ENCODE results near the gene RIPK4.

DNA sequence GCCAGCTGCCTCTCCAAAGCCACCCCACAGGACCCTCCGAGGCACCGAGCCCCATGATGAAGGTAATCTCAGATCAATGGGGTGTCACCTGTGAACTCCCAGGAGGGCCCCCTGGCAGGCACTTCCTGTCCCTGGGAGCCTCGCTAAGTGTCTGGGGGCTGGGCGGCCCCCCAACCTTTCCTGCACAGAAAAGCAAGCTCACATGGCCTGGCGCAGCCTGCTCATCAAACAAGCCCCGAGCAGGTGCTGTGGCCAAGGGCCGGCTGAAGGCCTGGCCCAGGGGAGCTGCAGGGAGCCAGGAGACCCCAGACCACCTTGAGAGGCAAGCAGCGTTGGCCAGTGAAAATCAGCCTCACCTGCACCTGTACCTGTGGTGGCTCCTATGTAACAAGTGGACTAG, 2.9 kb downstream of the RIPK4 start:
- TF ChIP-seq ZNF384 (IDR thresholded peaks at IDR 0.05) (no peak), SUZ12 (IDR thresholded peaks at IDR 0.05) (no peak), SP1 (IDR thresholded peaks at IDR 0.05) (no peak), FOXA1 (IDR thresholded peaks at IDR 0.05) (no peak)

Data from HEK293T (cell line).